ENCODE measurements around the gene FOXP1.

Gene FOXP1

DNA sequence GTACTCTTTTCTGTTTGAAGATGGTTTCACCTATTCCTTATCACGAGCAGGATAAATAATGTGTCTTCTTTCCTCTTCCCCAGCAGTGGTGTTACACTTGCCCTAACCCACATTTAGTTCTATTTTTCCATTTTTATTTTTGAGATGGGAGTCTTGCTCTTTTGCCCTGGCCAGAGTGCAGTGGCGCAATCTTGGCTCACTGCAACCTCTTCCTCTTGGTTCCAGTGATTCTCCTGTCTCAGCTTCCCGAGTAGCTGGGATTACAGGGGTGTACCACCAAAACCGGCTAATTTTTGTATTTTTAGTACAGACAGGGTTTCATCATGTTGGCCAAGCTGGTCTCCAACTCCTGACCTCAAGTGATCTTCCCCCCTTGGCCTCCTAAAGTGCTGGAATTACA, 372.4 kb downstream of the FOXP1 start:
- no peak for DNase-seq (ENCODE audit: low read depth in 3 of 3)

DNA sequence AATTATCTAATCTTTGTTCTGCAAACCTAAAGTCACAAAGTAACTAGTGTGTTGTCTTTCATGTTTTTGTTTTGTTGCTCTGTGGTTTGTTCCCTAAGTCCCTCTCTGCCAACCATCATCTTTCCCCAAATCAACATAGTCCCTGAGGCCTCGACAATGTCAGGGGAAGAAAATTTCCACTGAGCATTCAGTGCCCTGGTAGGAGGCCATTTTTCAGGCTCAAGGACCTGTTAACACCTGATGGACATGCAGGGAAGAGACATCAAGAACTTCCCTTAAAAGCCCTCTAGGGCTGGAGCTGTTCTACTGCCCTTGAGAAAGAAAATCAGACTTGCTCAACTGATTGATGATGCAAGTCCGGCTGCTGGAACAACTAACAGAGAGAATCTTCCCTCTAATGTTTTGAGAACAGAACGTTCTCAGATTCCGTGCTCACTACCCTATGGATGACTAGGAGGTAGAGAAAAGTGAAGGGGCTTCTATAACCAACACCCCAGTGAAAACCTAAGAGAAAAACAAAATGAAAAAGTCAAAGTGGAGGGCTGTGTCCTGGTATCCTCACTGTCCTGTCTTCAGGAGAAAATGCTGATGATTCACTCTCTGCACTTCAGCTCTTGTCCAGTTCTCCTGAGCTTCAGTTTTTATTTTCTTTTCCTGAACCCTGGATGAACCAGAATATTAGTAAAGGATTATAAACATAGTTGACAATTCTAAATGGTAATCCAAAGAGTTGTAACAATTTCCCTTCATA, 373.1 kb downstream of the FOXP1 start:
- DNase-seq (ENCODE audit: low read depth in 3 of 3) = no peak

- DNase-seq (ENCODE audit: low read depth in 3 of 3) = no peak
Observed at GRCh38 chr3:71208211-71209095, 375.1 kb downstream of the FOXP1 start.

GRCh38 chr3:71207632-71208031, 375.9 kb downstream of the FOXP1 start:
- DNase-seq (ENCODE audit: low read depth in 3 of 3) = no peak

GRCh38 chr3:71206305-71207165, 377.0 kb downstream of the FOXP1 start:
- no peak for DNase-seq (ENCODE audit: low read depth in 3 of 3)

DNA sequence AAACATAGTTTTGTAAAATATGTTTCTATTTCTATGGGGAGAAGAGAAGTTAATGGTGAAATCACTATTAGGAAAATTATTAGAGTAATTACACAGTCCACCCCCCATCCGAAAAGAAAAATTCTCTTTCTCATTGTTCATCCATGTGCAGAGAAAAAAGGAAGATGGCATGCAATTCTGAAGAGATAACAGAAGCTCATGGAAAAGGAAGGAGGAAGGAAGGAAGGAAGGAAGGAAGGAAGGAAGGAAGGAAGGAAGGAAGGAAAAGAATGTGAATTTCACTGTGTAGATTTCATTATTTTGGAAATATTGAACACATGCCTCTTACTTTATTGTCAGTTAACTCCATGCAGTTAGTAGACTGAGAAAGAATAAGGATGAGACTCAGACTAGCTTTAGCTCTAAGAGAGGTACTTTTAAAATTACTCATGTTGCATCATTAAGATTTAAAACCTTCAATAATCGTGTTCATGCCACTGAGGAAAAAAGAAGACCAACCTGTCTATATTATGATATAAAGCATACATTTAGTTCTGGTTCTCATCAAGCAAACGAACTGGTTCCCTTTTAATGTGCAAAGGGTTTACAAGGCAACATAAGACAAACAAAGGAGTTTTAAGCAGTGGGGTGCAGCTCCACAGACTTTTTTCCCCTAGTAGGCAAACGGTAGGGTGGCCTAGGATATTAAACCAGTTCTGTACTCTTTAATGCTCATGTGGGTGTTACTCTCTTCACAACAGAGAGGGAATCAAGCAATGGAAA, 379.6 kb downstream of the FOXP1 start:
- no peak for DNase-seq (ENCODE audit: low read depth in 3 of 3)

DNA sequence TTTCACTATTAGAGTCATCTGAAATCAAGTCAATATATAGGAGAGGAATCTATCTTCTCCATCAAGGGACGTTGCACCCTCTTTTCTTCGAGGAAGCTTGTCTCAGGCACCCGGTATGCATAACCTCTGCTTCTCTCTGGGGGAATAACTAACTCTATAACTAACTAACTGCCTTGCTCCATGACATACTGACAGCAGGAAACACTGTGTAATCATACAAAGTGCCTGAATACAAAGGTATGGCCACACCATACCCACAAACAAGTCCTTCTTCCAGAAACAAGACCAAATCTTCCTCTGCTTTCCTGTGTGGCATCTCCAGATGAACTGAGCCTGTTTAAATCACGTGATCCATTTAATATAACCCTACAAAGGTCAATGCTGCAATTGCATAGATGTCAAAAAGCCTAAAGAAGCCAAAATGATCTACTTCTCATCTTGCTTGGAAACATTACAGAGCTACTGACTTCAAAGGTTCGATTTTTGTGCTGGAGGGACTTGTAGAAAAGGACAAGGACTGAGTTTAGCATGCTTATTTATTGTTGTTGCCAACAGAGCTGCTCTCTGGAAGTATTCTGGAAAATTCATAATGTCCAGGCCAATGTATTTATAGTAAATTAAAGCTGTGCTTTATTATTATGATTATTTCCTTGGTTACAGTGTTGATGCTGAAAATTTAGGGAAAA, 380.5 kb downstream of the FOXP1 start:
- no peak for DNase-seq (ENCODE audit: low read depth in 3 of 3)

DNA sequence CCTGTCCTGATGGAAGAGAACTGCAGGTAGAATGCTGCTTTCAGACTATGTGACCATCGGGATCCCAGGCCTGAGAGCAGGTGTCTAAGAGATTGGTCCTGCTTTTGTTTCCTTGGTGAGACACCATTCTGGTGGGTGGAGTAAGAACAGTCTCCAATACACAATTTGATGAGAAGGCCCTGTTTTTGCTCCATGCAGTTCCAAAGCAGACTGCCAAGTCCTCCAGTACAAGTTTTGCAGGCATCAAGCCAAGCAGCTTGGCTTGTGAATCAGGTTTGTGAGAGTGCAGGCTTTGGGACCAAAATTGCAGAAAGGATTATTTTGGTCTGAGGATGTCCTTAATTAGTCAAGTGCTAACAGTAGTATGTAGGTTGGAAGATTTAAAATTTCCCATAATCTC, 381.6 kb downstream of the FOXP1 start:
- no peak for DNase-seq (ENCODE audit: low read depth in 3 of 3)

DNA sequence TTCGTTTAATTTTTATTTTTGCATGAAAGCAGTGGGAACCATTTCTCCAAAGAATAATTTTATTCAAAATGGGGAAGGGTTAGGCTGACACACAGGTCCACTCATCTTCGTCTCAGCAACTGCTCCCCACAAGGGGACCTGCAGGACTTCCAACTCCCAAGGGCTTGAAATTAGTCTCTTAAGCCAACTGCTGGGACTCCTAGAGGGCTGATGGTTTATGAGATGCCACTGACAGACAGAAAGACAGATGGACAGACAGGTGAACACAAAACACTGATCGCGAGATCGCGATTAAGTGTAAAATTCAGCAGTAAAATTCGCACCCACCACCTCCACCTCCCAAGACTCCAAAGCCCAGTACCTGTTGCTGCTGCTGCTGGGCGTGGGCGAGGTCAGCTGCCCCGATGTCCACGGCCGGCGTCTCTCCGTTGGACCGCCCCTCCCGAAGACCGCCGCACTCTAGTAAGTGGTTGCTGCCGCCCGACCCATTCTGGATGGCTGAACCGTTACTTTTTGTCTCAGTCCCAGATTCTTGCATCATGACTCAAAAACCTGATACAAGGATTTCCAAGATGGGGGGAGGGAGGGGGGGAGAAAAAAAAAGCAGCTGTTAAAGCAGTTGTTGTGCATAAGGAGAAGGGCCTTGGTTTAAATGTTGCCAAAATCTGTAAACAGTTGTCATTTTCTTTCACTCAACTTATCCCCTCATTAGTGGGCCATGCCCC, 385.5 kb downstream of the FOXP1 start:
- DNase-seq (ENCODE audit: low read depth in 3 of 3) = no peak

DNA sequence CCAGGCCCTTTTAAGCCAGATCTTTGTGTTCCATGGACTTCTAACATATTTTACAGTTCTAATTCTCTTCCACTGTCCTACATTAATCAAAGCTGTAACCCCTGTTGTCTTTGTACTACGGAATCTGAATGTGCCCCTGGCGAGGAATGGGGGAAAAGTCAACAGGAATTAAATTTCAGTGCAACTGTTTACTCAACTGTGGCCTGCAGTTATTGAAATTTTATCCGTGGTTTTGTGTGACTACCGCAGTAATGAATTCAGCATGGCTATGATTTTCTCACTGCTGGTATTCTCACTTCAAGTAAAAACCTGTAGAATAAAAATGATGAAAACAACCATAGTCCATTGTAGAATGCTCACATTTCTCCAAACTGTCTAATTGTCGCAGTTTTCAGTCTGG, 388.0 kb downstream of the FOXP1 start:
- no peak for DNase-seq (ENCODE audit: low read depth in 3 of 3)

GRCh38 chr3:71194785-71195184, 388.7 kb downstream of the FOXP1 start:
- no peak for DNase-seq (ENCODE audit: low read depth in 3 of 3)

GRCh38 chr3:71191031-71191482, 392.5 kb downstream of the FOXP1 start:
- DNase-seq (ENCODE audit: low read depth in 3 of 3) = no peak

GRCh38 chr3:71189480-71189879, 394.0 kb downstream of the FOXP1 start:
- DNase-seq (ENCODE audit: low read depth in 3 of 3) = no peak

- no peak for DNase-seq (ENCODE audit: low read depth in 3 of 3)
Observed at GRCh38 chr3:71187715-71188114, 395.8 kb downstream of the FOXP1 start.

- no peak for DNase-seq (ENCODE audit: low read depth in 3 of 3)
Observed at GRCh38 chr3:71186801-71187200, 396.7 kb downstream of the FOXP1 start.

DNA sequence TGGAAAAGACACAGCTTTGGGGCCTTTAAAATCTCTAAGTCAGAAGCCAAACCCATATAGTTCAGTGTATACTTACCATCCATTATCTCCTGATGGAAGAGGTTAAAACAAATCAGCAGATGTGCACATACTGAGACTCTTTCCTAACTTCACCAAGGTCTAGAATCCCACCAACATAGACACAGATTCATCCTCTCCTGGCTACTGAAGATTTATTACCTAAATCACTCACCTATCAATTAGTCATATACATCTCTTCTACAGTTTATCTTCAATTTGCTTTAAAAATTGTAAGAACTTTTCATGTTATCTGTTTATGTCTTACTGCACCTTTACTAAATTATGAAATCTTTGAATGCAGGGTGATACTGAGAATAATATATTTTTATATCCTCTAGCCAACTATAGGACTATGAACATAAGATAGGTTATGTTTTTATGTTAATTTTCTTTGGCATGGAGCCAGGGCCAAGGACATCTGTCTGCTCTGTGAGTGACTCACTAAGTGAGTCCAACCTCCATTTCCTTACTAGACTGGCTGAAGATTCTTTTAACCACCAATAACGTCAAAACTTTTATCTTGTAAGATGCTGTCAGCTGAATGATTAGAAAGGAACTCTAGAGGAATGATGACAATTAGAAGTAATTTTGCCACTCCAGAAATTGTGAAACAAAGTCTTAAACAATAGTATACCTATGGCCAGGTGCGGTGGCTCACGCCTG, 397.6 kb downstream of the FOXP1 start:
- no peak for DNase-seq (ENCODE audit: low read depth in 3 of 3)

GRCh38 chr3:71184252-71184651, 399.3 kb downstream of the FOXP1 start:
- no peak for DNase-seq (ENCODE audit: low read depth in 3 of 3)

DNA sequence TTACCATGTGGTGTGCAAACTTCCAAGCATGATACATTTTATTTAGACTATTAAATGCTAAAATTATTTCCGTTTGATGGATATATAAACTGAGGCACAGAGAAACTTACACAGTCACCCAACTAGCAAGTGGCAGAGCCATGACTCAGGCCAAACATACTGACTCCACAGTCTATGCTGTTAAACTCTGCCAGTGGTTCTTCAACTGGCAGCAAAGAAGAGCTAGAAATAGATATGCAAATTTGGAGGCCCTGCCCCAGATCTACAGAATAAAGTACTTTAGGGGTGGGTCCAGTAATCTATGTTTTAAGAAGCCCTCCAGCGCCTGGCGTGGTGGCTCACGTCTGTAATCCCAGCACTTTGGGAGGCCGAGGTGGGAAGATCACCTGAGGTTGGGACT, 400.0 kb downstream of the FOXP1 start:
- no peak for DNase-seq (ENCODE audit: low read depth in 3 of 3)

DNA sequence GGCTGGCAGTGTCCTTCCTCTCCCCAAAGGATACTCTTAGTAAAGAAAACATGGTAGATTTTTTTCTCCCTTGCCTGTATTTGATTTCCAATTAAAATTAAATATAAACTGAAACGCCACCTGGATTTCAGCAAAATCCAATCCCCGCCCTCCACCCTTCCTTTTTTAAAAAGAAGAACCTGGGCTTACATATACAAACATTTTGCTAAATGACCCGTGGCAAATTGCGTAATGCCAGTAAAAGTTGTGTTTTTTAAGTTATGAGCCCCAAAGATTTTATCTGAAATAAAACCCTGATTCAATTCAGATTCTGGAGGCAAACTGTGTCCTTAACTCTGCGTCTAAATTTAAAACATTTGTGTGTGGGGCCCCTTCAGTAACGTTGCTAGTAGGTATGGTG, 403.0 kb downstream of the FOXP1 start:
- no peak for DNase-seq (ENCODE audit: low read depth in 3 of 3)

Measured in stimulated activated CD4-positive, alpha-beta T cell treated with anti-CD3 and anti-CD28 coated beads, TNF-alpha, amount 100 ng/mL, for 48 hours (primary cell).